Bronchial epithelial cell (primary cell): ENCODE results near the gene CBL. TPM values are rescaled to one million over a fixed set of nuclear protein-coding genes. Genes with fewer than 3 reads are reported as not detected.

Experiments used
- DNase-seq: peaks from one replicate; pipeline ENCODE4 v3.0.0-alpha.2; 2010; ENCODE audit warnings: low read depth
- FAIRE-seq: peaks from 2 replicates; lab custom pipeline; 2011; peaks lifted over from hg19 to GRCh38; lab: Jason Lieb, UNC
- H3K27me3 ChIP-seq: 2 replicates; pipeline ENCODE4 v1.5.1; 2011; ENCODE audit warnings: low read length; ENCODE audit not compliant: control insufficient read depth, insufficient read depth
- H3K36me3 ChIP-seq: 2 replicates; pipeline ENCODE4 v1.5.1; 2011; ENCODE audit warnings: low read length; ENCODE audit not compliant: control insufficient read depth, insufficient read depth
- H3K4me3 ChIP-seq: 2 replicates; pipeline ENCODE4 v1.5.1; 2011; ENCODE audit warnings: mild to moderate bottlenecking, low read depth, low read length, control low read depth
- CTCF ChIP-seq: IDR thresholded peaks from 2 replicates; pipeline ENCODE4 v1.5.1; 2011; ENCODE audit warnings: mild to moderate bottlenecking, moderate library complexity, low read length, control low read depth, inconsistent platforms; ENCODE audit not compliant: insufficient read depth, severe bottlenecking
- total RNA-seq: library from RNA; depleted of rRNA; stranded (reverse); fragments of >200 nt; gene quantifications from 2 replicates; pipeline ENCODE4 v1.2.1, GENCODE V29; 2014

CBL gene
- total RNA-seq, 1 donor from 2014 or later = 5.5 TPM

- TF ChIP-seq CTCF = no peak
- FAIRE-seq (no peak), DNase-seq (no peak)
- no peaks in the 10 kb centered on the region for H3K27me3 ChIP-seq
- no peaks in the 10 kb centered on the region for H3K36me3 ChIP-seq
- no peak overlapping the region for H3K4me3 ChIP-seq
These were observed 13.1 kb upstream of the CBL start for GRCh38 chr11:119193001-119193400.

- no peaks in the 10 kb centered on the region for H3K36me3 ChIP-seq
- FAIRE-seq = no peak
- TF ChIP-seq CTCF = no peak
- no peaks in the 10 kb centered on the region for H3K27me3 ChIP-seq
- DNase-seq = no peak
- no peak overlapping the region for H3K4me3 ChIP-seq
These were observed 12.5 kb upstream of the CBL start for GRCh38 chr11:119193626-119194025.

GRCh38 chr11:119194811-119195440, 11.2 kb upstream of the CBL start:
- Histone ChIP-seq H3K4me3 (no peak overlapping the region), H3K36me3 (no peaks in the 10 kb centered on the region), H3K27me3 (no peaks in the 10 kb centered on the region)
- FAIRE-seq = no peak
- TF ChIP-seq CTCF = no peak
- no peak for DNase-seq

- FAIRE-seq (no peak), DNase-seq (peak; percentile 25)
- H3K4me3 ChIP-seq = no peak overlapping the region
- H3K27me3 ChIP-seq = no peaks in the 10 kb centered on the region
- no peak for TF ChIP-seq CTCF
- no peaks in the 10 kb centered on the region for H3K36me3 ChIP-seq
These were observed 10.5 kb upstream of the CBL start for GRCh38 chr11:119195680-119196079.

GRCh38 chr11:119196833-119197483, 9.2 kb upstream of the CBL start:
- FAIRE-seq = no peak
- no peaks in the 10 kb centered on the region for H3K27me3 ChIP-seq
- DNase-seq = peak; percentile 84

More at GRCh38 chr11:119196833-119197483, 9.2 kb upstream of the CBL start:
- Histone ChIP-seq H3K36me3 (no peaks in the 10 kb centered on the region), H3K4me3 (no peak overlapping the region)
- TF ChIP-seq CTCF = peak; percentile 74
